Thyroid gland (tissue), 4 donors: Measurements from ENCODE around the gene CDON. TPM values are rescaled to one million over a fixed set of nuclear protein-coding genes. Genes with fewer than 3 reads are reported as not detected.

Source experiments
- DNase-seq, 2 donors: peaks; one replicate each; pipeline ENCODE4 v3.0.0-alpha.2; 2019
- H3K27ac ChIP-seq, 3 donors: fragments of 200-600 bp; sonication (generic); 1 replicate in 2 of 3; 2 replicates in 1 of 3; pipeline ENCODE4 v1.5.1; 2016 to 2019; ENCODE audit warnings: mild to moderate bottlenecking in 1 of 3, moderate library complexity in 1 of 3
- H3K27me3 ChIP-seq: fragments of 200-600 bp; sonication (generic); one replicate; pipeline ENCODE4 v1.5.1; 2019
- H3K36me3 ChIP-seq, 2 donors: fragments of 200-600 bp; sonication (generic); one replicate each; pipeline ENCODE4 v1.5.1; 2016 to 2019
- H3K4me1 ChIP-seq, 2 donors: fragments of 200-600 bp; sonication (generic); one replicate each; pipeline ENCODE4 v1.5.1; 2017 to 2019
- H3K4me3 ChIP-seq, 3 donors: fragments of 200-600 bp; sonication (generic); replicated peaks in 1 of 3; 1 replicate in 2 of 3; 2 replicates in 1 of 3; pipeline ENCODE4 v1.5.1; 2016; ENCODE audit warnings: mild to moderate bottlenecking in 1 of 3
- H3K9me3 ChIP-seq: fragments of 200-600 bp; sonication (generic); one replicate; pipeline ENCODE4 v1.5.1; 2017
- POLR2A ChIP-seq, 2 donors: fragments of 450-650 bp; IDR thresholded peaks; one replicate each; pipeline ENCODE4 v1.6.1; 2017; ENCODE audit warnings: antibody characterized with exemption in 2 of 2, mild to moderate bottlenecking in 2 of 2, moderate library complexity in 1 of 2
- WGBS, 2 donors: methylation state at CpG; one replicate each; pipeline ENCODE4 v1.1.5; 2017; 5-methylcytosine and 5-hydroxymethylcytosine counted together
- intact Hi-C: fragments of 100-400 bp; cut with DNase I; formaldehyde crosslinking; loops from one replicate; pipeline ENCODE4 v1.15.1; 2023
- total RNA-seq, 4 donors: library from RNA; depleted of rRNA; stranded (reverse); fragments of >200 nt; gene quantifications; one replicate each; pipeline ENCODE4 v1.2.3, GENCODE V29; 2016
- TF ChIP-seq, protein P1 (sequence below), 6 experiments: fragments of 200-600 bp in 3 of 6; fragments of 450-650 bp in 3 of 6; sonication (generic) in 3 of 6; IDR thresholded peaks; one replicate each; pipeline ENCODE4 v1.5.1; 2016 to 2019; ENCODE audit warnings: antibody characterized with exemption in 6 of 6, mild to moderate bottlenecking in 2 of 6, inconsistent platforms in 1 of 6, moderate library complexity in 1 of 6

Gene CDON
- total RNA-seq, 4 donors from 2014 or later, result 75.8 to 168 (median 108) TPM

DNA sequence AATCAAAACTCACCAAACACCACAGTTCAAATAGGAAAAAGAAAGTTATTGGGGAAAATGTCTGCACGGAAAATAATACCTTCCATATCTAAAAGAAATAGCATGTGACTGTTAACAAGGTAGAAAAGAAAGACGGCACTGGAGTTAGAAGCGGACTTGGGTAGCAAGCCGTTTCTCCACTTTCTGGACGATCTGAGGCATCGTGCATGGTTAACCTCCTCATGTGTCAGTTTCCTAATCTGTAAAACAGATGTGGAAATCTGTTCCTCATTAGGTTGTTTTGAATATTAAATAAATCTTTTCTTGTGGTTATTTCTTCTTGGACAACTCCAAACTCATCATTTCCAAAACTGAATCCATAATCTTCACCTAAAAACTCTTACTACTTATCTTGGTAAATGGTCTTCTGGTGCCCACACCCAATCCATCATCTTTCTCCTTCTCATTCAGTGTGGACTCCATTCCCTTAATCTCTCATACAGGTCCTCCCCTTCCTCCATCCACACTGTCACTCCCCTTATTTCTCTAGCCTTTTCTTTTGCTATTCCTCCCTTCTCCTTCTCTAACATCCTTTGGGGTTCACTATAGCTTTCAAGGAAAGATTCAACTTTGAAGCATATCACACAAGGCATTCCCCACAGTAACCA is 63.3 kb downstream of the CDON start:
- no peaks in the 10 kb centered on the region for H3K9me3 ChIP-seq
- no peak overlapping the region for H3K4me3 ChIP-seq
- H3K4me1 ChIP-seq, result no peaks in the 10 kb centered on the region
- H3K27ac ChIP-seq, result peak overlapping the region in 1 of 3 donors; percentile 2
- H3K36me3 ChIP-seq, result peaks cover 31 to 48% of the 10 kb centered on the region in 2 donors
- 83 to 89% methylated on average over 6 of the region's 6 CpGs for WGBS, 2 donors
- no peaks in the 10 kb centered on the region for H3K27me3 ChIP-seq
- intact Hi-C loops, result no loop called here
- no peak for DNase-seq
- TF ChIP-seq, protein P1, sequence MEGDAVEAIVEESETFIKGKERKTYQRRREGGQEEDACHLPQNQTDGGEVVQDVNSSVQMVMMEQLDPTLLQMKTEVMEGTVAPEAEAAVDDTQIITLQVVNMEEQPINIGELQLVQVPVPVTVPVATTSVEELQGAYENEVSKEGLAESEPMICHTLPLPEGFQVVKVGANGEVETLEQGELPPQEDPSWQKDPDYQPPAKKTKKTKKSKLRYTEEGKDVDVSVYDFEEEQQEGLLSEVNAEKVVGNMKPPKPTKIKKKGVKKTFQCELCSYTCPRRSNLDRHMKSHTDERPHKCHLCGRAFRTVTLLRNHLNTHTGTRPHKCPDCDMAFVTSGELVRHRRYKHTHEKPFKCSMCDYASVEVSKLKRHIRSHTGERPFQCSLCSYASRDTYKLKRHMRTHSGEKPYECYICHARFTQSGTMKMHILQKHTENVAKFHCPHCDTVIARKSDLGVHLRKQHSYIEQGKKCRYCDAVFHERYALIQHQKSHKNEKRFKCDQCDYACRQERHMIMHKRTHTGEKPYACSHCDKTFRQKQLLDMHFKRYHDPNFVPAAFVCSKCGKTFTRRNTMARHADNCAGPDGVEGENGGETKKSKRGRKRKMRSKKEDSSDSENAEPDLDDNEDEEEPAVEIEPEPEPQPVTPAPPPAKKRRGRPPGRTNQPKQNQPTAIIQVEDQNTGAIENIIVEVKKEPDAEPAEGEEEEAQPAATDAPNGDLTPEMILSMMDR (IDR thresholded peaks at IDR 0.05), result no peak
- TF ChIP-seq POLR2A (IDR thresholded peaks at IDR 0.05), result no peak

DNA sequence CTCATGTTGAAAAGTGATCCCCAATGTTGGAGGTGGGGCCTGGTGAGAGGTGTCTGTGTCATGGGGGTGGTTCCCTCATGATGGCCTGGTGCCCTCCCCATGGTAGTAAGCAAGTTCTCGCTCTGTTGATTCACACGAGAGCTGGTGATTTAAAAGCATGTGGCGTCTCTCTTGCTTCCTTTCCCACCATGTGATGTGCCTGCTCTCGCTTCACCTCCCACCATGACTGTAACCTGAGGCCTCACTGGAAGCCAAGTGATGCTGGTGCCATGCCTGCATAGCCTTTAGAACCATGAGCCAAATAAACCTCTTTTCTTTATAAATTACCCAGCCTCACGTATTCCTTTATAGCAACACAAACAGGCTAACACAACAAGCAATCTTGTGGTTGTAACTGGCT is 64.4 kb downstream of the CDON start:
- no peak overlapping the region for H3K4me3 ChIP-seq
- peaks cover 40 to 51% of the 10 kb centered on the region in 2 donors for H3K36me3 ChIP-seq
- H3K9me3 ChIP-seq, result no peaks in the 10 kb centered on the region
- intact Hi-C loops, result no loop called here
- no peaks in the 10 kb centered on the region for H3K27me3 ChIP-seq
- 90 to 93% methylated on average over 5 of the region's 5 CpGs for WGBS, 2 donors
- H3K4me1 ChIP-seq, result no peaks in the 10 kb centered on the region
- DNase-seq, result no peak
- TF ChIP-seq POLR2A (IDR thresholded peaks at IDR 0.05), result no peak
- TF ChIP-seq, protein P1 (IDR thresholded peaks at IDR 0.05), result no peak
- peak overlapping the region; percentile 2 to 45 (median 6) for H3K27ac ChIP-seq

DNA sequence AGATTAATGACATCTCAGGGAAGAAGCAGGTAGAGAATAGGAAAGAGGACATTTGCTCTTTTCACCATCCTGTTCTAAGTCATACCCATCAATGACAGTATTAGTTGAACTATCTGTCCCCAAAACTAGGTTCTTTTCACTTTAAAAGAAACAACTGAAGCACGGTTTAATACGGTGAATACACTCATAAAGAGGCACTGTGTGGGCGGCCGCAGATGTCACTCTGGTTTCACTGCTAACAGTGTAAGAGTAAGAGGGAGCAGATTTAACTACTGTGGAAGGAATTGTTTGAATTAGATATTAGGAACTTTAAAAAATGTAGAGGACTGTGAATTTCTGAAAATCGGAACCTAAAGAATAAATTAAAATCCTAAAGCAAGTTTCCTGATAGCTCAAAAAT is 67.4 kb downstream of the CDON start:
- H3K36me3 ChIP-seq, result peaks cover 34 to 37% of the 10 kb centered on the region in 2 donors
- WGBS, 2 donors, result 76 to 86% methylated on average over 5 of the region's 5 CpGs
- DNase-seq, result no peak
- H3K4me3 ChIP-seq, result no peak overlapping the region
- TF ChIP-seq, protein P1 (IDR thresholded peaks at IDR 0.05), result no peak
- TF ChIP-seq POLR2A (IDR thresholded peaks at IDR 0.05), result no peak
- H3K27me3 ChIP-seq, result no peaks in the 10 kb centered on the region
- H3K4me1 ChIP-seq, result peaks cover 6 to 7% of the 10 kb centered on the region in 2 donors
- no peaks in the 10 kb centered on the region for H3K9me3 ChIP-seq
- no peak overlapping the region for H3K27ac ChIP-seq
- intact Hi-C loops, result no loop called here

DNA sequence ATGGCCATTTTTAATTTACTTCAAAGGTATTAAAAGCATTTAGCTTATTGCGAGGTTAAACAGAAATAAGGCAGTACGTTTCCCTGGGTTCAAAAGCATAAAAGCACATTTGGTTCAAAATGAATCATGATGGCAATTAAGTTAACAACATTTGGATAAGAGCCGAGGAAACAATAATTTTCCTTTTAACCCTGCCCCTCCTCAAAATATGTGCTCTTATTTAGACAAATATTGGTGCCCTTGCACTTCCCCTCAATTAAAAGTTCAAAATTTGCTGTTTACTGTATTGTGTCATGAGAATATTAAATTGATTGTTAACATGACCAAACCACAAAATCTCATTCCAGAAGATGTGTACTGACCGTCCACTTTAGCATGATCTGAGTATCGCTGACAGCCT is 68.2 kb downstream of the CDON start:
- Histone ChIP-seq H3K27me3 (no peaks in the 10 kb centered on the region), H3K27ac (no peak overlapping the region), H3K4me3 (no peak overlapping the region), H3K9me3 (no peaks in the 10 kb centered on the region), H3K4me1 (peaks cover 11 to 14% of the 10 kb centered on the region in 2 donors), H3K36me3 (peaks cover 32 to 38% of the 10 kb centered on the region in 2 donors)
- intact Hi-C loops, result no loop called here
- DNase-seq, result no peak
- TF ChIP-seq POLR2A (IDR thresholded peaks at IDR 0.05), result no peak
- 91 to 94% methylated on average over 5 of the region's 5 CpGs for WGBS, 2 donors

DNA sequence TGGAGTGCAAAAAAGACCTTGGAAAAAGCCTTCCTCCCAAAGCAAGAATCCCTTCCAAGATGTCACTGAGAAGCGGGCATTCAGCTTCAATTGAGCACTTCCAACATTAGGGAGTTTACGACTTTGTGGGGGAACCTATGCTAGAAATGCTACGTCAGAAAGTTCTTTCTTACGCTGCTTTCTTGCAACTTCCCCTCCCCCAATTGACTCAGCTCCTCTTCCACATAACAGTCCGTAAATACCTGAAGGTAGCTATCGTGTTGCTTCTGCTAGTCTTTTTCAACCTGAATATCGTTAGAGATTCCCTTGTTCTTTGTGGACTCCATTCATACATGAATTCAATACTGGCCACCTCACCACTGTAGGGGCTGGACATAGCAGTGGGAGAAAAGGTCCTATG is 69.8 kb downstream of the CDON start:
- no peaks in the 10 kb centered on the region for H3K9me3 ChIP-seq
- H3K27me3 ChIP-seq, result no peaks in the 10 kb centered on the region
- peaks cover 15 to 16% of the 10 kb centered on the region in 2 donors for H3K4me1 ChIP-seq
- DNase-seq, result no peak
- H3K4me3 ChIP-seq, result no peak overlapping the region
- intact Hi-C loops, result no loop called here
- no peak overlapping the region for H3K27ac ChIP-seq
- whole genome bisulfite sequencing, 2 donors, result 95 to 96% methylated on average over 7 of the region's 7 CpGs
- TF ChIP-seq, protein P1 (IDR thresholded peaks at IDR 0.05), result no peak
- no peak for TF ChIP-seq POLR2A (IDR thresholded peaks at IDR 0.05)
- H3K36me3 ChIP-seq, result peaks cover 32 to 45% of the 10 kb centered on the region in 2 donors
